ENCODE results near the gene EPHB1.

EPHB1 gene

GRCh38 chr3:135127946-135128470 lies 332.9 kb downstream of the EPHB1 start:
- TF ChIP-seq CTCF (IDR thresholded peaks at IDR 0.05) = no peak

- TF ChIP-seq CTCF (IDR thresholded peaks at IDR 0.05) = no peak
Measured at GRCh38 chr3:135128818-135129217, 333.8 kb downstream of the EPHB1 start.

- no peak for TF ChIP-seq CTCF (IDR thresholded peaks at IDR 0.05)
Measured at GRCh38 chr3:135131290-135131689, 336.2 kb downstream of the EPHB1 start.

- no peak for TF ChIP-seq CTCF (IDR thresholded peaks at IDR 0.05)
Measured at GRCh38 chr3:135133905-135134683, 339.0 kb downstream of the EPHB1 start.

GRCh38 chr3:135134684-135135075 lies 339.6 kb downstream of the EPHB1 start:
- no peak for TF ChIP-seq CTCF (IDR thresholded peaks at IDR 0.05)

GRCh38 chr3:135135445-135135844 lies 340.4 kb downstream of the EPHB1 start:
- no peak for TF ChIP-seq CTCF (IDR thresholded peaks at IDR 0.05)

GRCh38 chr3:135136361-135137100 lies 341.5 kb downstream of the EPHB1 start:
- no peak for TF ChIP-seq CTCF (IDR thresholded peaks at IDR 0.05)
